NCI-H82 (cell line): Measurements from ENCODE around the gene ERN1.
A peak's percentile ranks its signal among the peaks of the same experiment; 100 is the strongest.

Experiments
- DNase-seq: peaks from one replicate; lab custom pipeline; 2025; lab: John Stamatoyannopoulos, UW

Gene ERN1

DNA sequence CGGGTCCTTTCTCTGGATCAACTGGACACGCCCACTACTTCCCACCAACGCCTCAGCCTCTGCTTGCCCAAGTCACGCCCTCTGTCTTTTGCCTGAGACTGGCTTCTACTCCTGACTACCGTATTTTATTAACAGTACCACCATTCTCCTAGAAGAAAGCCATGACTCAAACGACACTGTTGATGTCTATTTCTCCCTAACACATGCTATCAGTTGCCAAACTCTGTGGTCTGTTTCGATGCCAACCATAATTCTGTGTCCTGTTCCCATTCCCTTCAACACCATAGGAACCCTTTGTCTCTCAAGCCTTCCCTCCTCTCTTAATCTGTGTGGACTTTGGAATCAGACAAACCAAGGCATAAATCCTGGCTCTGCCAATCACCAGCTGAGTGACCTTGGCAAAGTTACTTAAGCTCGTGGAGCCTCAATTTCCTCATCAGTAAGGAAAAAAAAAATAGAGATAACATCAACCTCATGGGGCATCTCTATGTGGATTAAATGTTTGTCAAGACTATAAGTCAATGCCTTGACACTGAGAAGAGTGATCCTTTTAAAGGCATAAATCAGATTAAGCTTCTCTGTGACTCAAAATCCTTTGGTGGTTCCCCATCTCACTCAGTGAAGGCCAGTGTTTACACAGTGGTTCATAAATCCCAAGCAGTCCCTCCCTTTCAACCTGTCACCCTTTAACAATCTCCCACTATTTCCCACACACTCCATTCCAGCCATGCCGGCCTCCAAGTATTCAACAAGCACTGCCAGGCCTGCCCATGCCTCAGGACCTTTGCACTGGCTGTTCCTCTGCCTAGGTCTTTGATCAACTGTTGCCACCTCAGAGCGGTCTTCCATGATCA, 45.6 kb downstream of the ERN1 start:
- DNase-seq: peak; percentile 100

GRCh38 chr17:64083563-64084085, 46.3 kb downstream of the ERN1 start:
- peak; percentile 60 for DNase-seq

- DNase-seq: no peak
These were observed 46.9 kb downstream of the ERN1 start for GRCh38 chr17:64083093-64083492.

GRCh38 chr17:64081802-64082799, 47.8 kb downstream of the ERN1 start:
- peak; percentile 100 for DNase-seq

DNA sequence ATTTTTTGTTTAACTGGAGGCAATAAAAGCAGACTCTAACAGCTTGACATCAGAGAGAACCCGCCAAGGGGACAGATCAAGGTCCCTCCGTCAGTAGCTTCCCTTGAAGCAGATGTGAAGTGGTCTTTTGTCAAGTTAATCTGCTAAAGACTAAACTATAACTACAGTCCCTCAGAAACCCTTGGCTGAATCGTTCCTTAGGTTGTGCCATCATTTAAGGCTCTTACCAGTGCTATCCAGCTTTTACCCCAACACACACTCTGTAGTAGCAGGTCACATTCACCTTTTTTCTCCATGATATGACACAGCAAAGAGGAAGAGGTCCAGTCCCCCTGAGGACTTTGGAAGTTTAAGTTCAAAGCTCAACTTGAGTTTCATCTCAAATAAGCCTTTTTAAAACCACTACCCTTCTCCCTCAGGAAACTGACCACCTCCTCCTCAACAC, 49.7 kb downstream of the ERN1 start:
- DNase-seq: peak; percentile 89

DNA sequence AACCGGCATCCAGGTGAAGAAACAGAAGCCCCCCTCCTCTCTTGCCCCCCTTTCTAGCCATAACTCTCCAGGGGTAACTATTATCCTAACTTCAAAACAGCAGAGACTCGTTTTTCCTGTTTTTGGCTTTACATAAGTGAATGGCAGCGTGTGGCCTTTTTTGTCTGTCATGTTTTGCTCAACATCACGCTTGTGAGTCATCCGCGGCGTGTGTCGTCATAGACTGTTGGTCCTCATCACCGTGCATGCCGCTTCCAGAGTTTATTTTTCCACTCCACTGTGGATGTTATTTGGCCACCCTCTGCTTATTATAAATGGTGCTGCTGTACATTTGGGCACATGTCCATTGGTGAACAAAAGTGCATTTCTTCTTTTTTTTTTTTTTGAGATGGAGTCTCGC, 52.6 kb downstream of the ERN1 start:
- DNase-seq: no peak

GRCh38 chr17:64075913-64076312, 54.0 kb downstream of the ERN1 start:
- DNase-seq: no peak

- no peak for DNase-seq
These were observed 55.1 kb downstream of the ERN1 start for GRCh38 chr17:64074704-64075426.

DNA sequence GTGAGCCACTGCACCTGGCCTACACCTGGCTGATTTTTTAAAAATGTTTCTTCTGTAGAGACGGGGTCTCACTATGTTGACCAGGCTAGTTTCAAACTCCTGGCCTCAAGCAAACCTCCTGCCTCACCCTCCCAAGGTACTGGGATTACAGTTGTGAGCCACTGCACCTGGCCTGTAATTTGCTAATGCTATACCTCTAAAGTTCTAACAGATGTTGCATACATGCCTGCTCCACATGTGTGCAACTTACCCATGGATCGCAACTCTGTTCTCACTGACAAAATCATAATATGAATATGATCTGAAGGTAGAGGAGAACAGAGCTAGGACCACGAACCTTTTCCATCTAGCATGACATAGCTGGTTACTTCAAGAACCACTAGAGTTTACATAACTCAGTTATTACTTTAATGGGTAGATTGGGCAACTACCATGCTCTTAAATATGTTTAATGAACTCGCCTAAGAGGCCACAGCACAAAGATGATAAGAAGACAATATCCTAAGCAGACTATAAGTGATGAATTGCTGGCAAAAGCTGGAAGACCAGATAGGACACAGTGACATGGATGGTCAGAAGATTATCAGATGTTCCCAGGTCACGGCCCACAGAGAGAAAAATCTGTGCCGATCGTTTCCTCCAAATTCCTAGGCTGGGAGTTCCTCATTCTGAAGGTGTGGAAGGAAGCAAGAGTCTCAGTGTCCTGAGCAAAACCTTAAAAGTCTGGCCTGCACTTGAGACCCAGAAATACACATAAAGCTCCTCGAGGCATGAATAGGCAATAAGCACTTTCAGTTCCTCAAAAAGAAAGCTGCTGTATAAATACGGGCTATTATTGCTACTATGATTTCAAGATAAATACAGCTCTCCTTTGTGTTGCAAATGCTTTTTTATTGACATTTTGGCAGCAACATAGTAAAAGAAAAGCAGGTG, 55.9 kb downstream of the ERN1 start:
- DNase-seq: no peak

DNA sequence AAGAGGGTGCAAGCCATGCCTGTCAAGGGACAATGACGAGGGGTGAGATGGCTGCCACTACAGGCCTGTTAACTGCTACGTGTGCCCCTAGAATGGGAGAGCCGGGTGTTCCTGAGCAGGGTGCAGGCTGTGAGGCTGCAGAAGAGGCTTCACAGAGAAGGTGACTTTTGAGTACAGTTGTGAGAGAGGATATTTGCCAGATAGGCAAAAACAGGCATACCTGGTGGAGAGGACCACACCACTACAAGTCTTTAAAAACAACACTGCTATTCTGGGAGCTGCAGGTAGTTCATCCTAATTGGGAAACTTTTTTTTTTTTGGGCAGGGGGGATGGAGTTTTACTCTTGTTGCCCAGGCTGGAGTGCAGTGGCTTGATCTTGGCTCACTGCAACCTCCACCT, 58.8 kb downstream of the ERN1 start:
- DNase-seq: no peak

- DNase-seq: no peak
These were observed 59.7 kb downstream of the ERN1 start for GRCh38 chr17:64070213-64070612.

- no peak for DNase-seq
These were observed 60.8 kb downstream of the ERN1 start for GRCh38 chr17:64069143-64069542.

DNA sequence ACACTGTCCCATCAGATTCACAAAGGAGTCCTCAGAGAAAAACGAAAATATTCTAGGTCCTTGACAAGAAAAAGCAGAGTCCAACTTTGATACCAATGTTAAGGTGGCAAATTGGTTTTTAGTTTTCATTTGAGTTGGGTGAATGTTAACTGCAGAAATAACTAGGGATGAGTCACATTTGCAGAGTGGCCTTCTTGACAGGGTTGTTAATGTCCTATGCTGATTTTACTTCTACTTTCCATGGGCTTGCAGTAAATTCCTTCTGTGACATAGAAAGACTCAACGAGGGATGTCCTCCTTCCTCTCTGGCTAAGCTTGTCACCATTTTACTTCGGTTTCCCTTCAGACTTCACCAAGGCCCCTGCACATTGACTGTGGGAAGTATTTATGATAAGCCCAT, 62.3 kb downstream of the ERN1 start:
- no peak for DNase-seq

GRCh38 chr17:64066716-64067115, 63.2 kb downstream of the ERN1 start:
- DNase-seq: no peak

DNA sequence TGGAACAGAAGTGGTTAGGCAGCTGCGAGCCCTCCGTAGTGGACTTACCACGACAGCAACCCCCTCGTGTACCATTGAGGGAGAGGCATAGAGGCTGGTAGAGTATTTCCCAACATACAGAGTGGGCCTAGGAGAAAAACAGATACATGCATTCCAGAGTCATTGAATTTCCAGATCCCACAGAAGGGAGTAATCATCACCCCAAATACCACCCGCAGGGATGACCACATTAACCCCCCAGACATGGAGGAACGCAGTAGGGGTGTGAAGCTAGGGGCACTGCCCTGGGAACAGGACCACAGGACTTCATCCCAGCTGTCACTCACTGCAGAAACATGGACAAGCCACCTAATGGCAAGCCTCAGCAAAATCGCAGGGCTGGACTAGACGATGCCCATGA, 64.8 kb downstream of the ERN1 start:
- DNase-seq: no peak

DNA sequence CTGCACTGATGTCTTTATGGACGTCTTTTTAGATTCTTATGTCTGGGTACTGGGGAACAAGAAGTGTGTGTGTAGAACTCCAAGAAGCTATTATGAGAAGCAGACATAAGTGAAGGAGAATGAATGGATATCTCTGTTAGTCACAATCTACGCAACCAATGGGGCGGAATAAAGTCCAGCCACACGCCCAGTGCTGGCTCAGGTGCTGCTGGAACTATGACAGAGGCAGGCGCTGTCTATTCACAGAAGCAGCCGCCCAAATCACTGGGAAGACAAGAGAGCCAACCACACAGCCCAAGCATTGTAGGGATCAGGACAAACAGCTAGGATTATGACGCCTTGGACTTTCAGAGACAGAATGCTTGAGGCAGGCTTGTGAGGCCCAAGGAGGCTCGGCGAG, 65.6 kb downstream of the ERN1 start:
- DNase-seq: peak; percentile 35

DNA sequence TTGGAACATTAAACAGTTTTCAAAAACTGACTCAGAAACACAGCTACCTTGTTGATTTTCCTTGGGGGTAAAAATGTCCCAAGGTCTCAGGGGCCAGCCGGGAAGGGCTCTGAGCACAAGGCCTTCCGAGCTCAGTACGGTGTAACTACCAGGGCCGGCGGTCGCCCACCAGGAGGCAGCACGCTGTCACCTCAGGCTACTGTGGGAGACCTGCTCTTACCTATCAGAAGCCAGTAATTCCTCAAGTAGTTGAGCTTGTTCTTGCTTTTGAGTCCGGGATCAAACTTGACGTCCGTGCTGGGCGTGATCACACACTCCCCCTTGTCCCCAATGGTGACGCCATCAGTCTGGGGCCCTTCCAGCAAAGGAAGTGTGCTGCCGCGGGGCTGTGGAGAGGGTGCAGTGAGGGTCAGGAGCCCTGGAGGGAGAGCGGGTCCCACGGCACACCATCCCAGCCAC, 66.1 kb downstream of the ERN1 start:
- peak; percentile 85 for DNase-seq

GRCh38 chr17:64063088-64063487, 66.9 kb downstream of the ERN1 start:
- no peak for DNase-seq

GRCh38 chr17:64061178-64061898, 68.6 kb downstream of the ERN1 start:
- no peak for DNase-seq

GRCh38 chr17:64060331-64060730, 69.6 kb downstream of the ERN1 start:
- DNase-seq: no peak
